Measurements from ENCODE around the gene KRT74.
"Not testable (repeated sequence)": the region's sequence is repeated elsewhere in the genome, so short reads cannot be mapped to it uniquely, and the experiment has no call there.

Gene KRT74

GRCh38 chr12:52601671-52602070 lies 28.0 kb upstream of the KRT74 start:
- no peak for DNase-seq

- no peak for DNase-seq
Measured at GRCh38 chr12:52600941-52601481, 27.4 kb upstream of the KRT74 start, which contains the start of gene KRT72. TSS of gene KRT72 (minus strand) at chr12:52601463. CDS start at chr12:52601452, 11 bp downstream.

- DNase-seq = no peak
Measured at GRCh38 chr12:52600475-52600874, 26.8 kb upstream of the KRT74 start.

- no peak for DNase-seq
Measured at GRCh38 chr12:52600071-52600470, 26.4 kb upstream of the KRT74 start.

- no peak for DNase-seq
Measured at GRCh38 chr12:52598966-52599365, 25.3 kb upstream of the KRT74 start.

- DNase-seq = not testable (repeated sequence)
Measured at GRCh38 chr12:52594237-52594636, 20.6 kb upstream of the KRT74 start.

- DNase-seq = no peak
Measured at GRCh38 chr12:52591521-52591920, 17.9 kb upstream of the KRT74 start.

GRCh38 chr12:52590021-52590420 lies 16.4 kb upstream of the KRT74 start:
- DNase-seq = no peak

- DNase-seq = no peak
Measured at GRCh38 chr12:52587563-52587962, 13.9 kb upstream of the KRT74 start.

- DNase-seq = peak; percentile 27 to 38
Measured at GRCh38 chr12:52585946-52586345, 12.3 kb upstream of the KRT74 start.

- no peak for DNase-seq
Measured at GRCh38 chr12:52585066-52585465, 11.4 kb upstream of the KRT74 start.

GRCh38 chr12:52584156-52584682 lies 10.6 kb upstream of the KRT74 start:
- DNase-seq = no peak

- DNase-seq = peak; percentile 57 to 67
Measured at GRCh38 chr12:52582971-52583456, 9.4 kb upstream of the KRT74 start.

- no peak for DNase-seq
Measured at GRCh38 chr12:52582486-52582885, 8.8 kb upstream of the KRT74 start.

GRCh38 chr12:52581481-52581880 lies 7.8 kb upstream of the KRT74 start:
- no peak for DNase-seq

GRCh38 chr12:52581066-52581465 lies 7.4 kb upstream of the KRT74 start:
- DNase-seq = no peak

- DNase-seq = no peak
Measured at GRCh38 chr12:52580496-52580895, 6.9 kb upstream of the KRT74 start.

- no peak for DNase-seq
Measured at GRCh38 chr12:52579468-52580465, 6.1 kb upstream of the KRT74 start.

- no peak for DNase-seq
Measured at GRCh38 chr12:52578469-52578868, 4.8 kb upstream of the KRT74 start.

- DNase-seq = no peak
Measured at GRCh38 chr12:52577316-52577715, 3.7 kb upstream of the KRT74 start.

GRCh38 chr12:52575948-52576347 lies 2.3 kb upstream of the KRT74 start:
- DNase-seq = no peak

GRCh38 chr12:52575256-52575655 lies 1.6 kb upstream of the KRT74 start:
- DNase-seq = no peak

- DNase-seq = no peak
Measured at GRCh38 chr12:52573306-52573705, 337 bp downstream of the KRT74 start.

GRCh38 chr12:52570511-52570910 lies 3.1 kb downstream of the KRT74 start:
- DNase-seq = no peak
